HepG2 (cell line): ENCODE results near the gene ZNF425. TPM values are rescaled to one million over a fixed set of nuclear protein-coding genes. Genes with fewer than 3 reads are reported as not detected.
A peak's percentile ranks its signal among the peaks of the same experiment; 100 is the strongest.

Source experiments
- ATAC-seq: fragments of 200-7000 bp; cut with Tn5 transposase; 3 replicates; pipeline ENCODE4 v1.9.1; 2020; ENCODE audit warnings: mild to moderate bottlenecking, moderate library complexity
- BruUV-seq: library from RNA; stranded (reverse); fragments of 400-500 nt; replicated peaks from 2 replicates; lab custom pipeline; 2021; lab: Mats Ljungman, UMichigan
- CTCF ChIA-PET: fragments of 300-600 bp; formaldehyde crosslinking; extraction: SDS; loops from one replicate; lab custom pipeline; 2021; ENCODE audit warnings: low total read pairs, inconsistent platforms, low intra/inter-chr PET ratio; lab: Yijun Ruan, JAX
- POLR2A ChIA-PET: fragments of 350-600 bp; sonication (Branson Sonifier 250); formaldehyde crosslinking; loops from one replicate; lab custom pipeline; 2020; ENCODE audit warnings: antibody characterized with exemption, inconsistent platforms; lab: Yijun Ruan, JAX
- DNase-seq: peaks from one replicate; pipeline ENCODE4 v3.0.0-alpha.2; 2015; ENCODE audit warnings: low spot score
- FAIRE-seq: peaks from 3 replicates; lab custom pipeline; 2011; peaks lifted over from hg19 to GRCh38; lab: Jason Lieb, UNC
- H2AFZ ChIP-seq: one replicate; pipeline ENCODE4 v1.6.1; 2011; ENCODE audit warnings: low read length, inconsistent platforms
- H3K27ac ChIP-seq: fragments of 300-600 bp; 3 replicates; pipeline ENCODE4 v1.8.0; 2011; ENCODE audit warnings: mixed run types, mild to moderate bottlenecking, mixed read lengths, low read length, inconsistent platforms; ENCODE audit not compliant: insufficient read depth; ENCODE audit errors: extremely low read length
- H3K27me3 ChIP-seq, 2 experiments: fragments of 200-600 bp in 1 of 2; 2 replicates in 1 of 2; 3 replicates in 1 of 2; pipeline versions ENCODE4 v1.6.0 to v1.8.0; 2011; ENCODE audit warnings: low read length in 2 of 2, mild to moderate bottlenecking in 2 of 2, moderate library complexity in 2 of 2, inconsistent platforms in 1 of 2; ENCODE audit not compliant: insufficient read depth in 2 of 2, control insufficient read depth in 1 of 2
- H3K36me3 ChIP-seq, 2 experiments: fragments of 200-600 bp in 1 of 2; replicated peaks in 1 of 2; 2 replicates in 1 of 2; 3 replicates in 1 of 2; pipeline versions ENCODE4 v1.5.1 to v1.8.0; 2011; ENCODE audit warnings: low read length in 2 of 2, inconsistent platforms in 1 of 2; ENCODE audit not compliant: insufficient read depth in 2 of 2, control insufficient read depth in 1 of 2
- H3K4me1 ChIP-seq: 2 replicates; pipeline ENCODE4 v1.5.1; 2012; ENCODE audit warnings: low read length, inconsistent platforms; ENCODE audit not compliant: insufficient read depth
- H3K4me2 ChIP-seq: 2 replicates; pipeline ENCODE4 v1.6.0; 2011; ENCODE audit warnings: low read depth, low read length, inconsistent platforms
- H3K4me3 ChIP-seq, 3 experiments: fragments of 200-600 bp in 1 of 3; sonication (generic), shearing (Covaris generic) in 1 of 3; replicated peaks in 1 of 3; 2 replicates each; pipeline ENCODE4 v1.5.1; 2011 to 2016; ENCODE audit warnings: low read length in 3 of 3, inconsistent platforms in 2 of 3, low read depth in 2 of 3, mild to moderate bottlenecking in 2 of 3, control low read depth in 1 of 3, mixed read lengths in 1 of 3; ENCODE audit not compliant: insufficient read depth in 1 of 3
- H3K79me2 ChIP-seq: one replicate; pipeline ENCODE4 v1.6.1; 2011; ENCODE audit warnings: low read length, inconsistent platforms; ENCODE audit not compliant: insufficient read depth
- H3K9ac ChIP-seq: 2 replicates; pipeline ENCODE4 v1.6.0; 2011; ENCODE audit warnings: mild to moderate bottlenecking, low read depth, low read length, inconsistent platforms; ENCODE audit not compliant: insufficient read depth
- H3K9me3 ChIP-seq: 2 replicates; pipeline ENCODE4 v1.5.1; 2012; ENCODE audit warnings: mild to moderate bottlenecking, low read length
- H4K20me1 ChIP-seq: 2 replicates; pipeline ENCODE4 v1.6.0; 2011; ENCODE audit warnings: inconsistent platforms, mild to moderate bottlenecking, low read length, moderate library complexity; ENCODE audit not compliant: insufficient read depth
- AKAP8 ChIP-seq: sonication (generic); formaldehyde crosslinking; IDR thresholded peaks from 2 replicates; pipeline ENCODE4 v1.5.1; 2020; ENCODE audit warnings: mild to moderate bottlenecking, missing genetic modification reagents
- EZH2 ChIP-seq: conservative IDR thresholded peaks from 2 replicates; pipeline ENCODE4 v1.6.1; 2012; ENCODE audit warnings: mild to moderate bottlenecking, low read depth, low read length, moderate library complexity
- HNF1B ChIP-seq: sonication (generic); formaldehyde crosslinking; IDR thresholded peaks from 2 replicates; pipeline ENCODE4 v1.5.1; 2020; ENCODE audit warnings: mild to moderate bottlenecking, moderate library complexity, missing genetic modification reagents
- KDM1A ChIP-seq: IDR thresholded peaks from 2 replicates; pipeline ENCODE4 v1.6.1; 2016; ENCODE audit warnings: missing compliant biosample characterization
- MAFK ChIP-seq, 2 experiments: IDR thresholded peaks in 1 of 2; conservative IDR thresholded peaks in 1 of 2; 2 replicates each; pipeline ENCODE4 v1.6.1; 2011; ENCODE audit warnings: improper control_type of control experiment in 2 of 2, low read length in 2 of 2
- POGZ ChIP-seq: sonication (generic); formaldehyde crosslinking; IDR thresholded peaks from 2 replicates; pipeline ENCODE4 v1.4.0; 2020; ENCODE audit warnings: mild to moderate bottlenecking, missing genetic modification reagents
- RCOR2 ChIP-seq: IDR thresholded peaks from 2 replicates; pipeline ENCODE4 v1.6.1; 2016; ENCODE audit warnings: missing biosample characterization, missing genetic modification reagents
- REL ChIP-seq: sonication (generic); formaldehyde crosslinking; conservative IDR thresholded peaks from 2 replicates; pipeline ENCODE4 v1.8.0; 2022; ENCODE audit warnings: mild to moderate bottlenecking, missing genetic modification reagents, moderate library complexity
- TCF7 ChIP-seq: sonication (generic); IDR thresholded peaks from 2 replicates; pipeline ENCODE4 v1.6.1; 2016; ENCODE audit warnings: antibody characterized with exemption, low read depth
- YEATS4 ChIP-seq: sonication (generic); formaldehyde crosslinking; IDR thresholded peaks from 2 replicates; pipeline ENCODE4 v1.4.0; 2020; ENCODE audit warnings: missing genetic modification reagents, borderline replicate concordance
- ZBTB26 ChIP-seq: IDR thresholded peaks from 2 replicates; pipeline ENCODE4 v1.6.1; 2016; ENCODE audit warnings: missing compliant biosample characterization, missing genetic modification reagents, borderline replicate concordance
- ZNF20 ChIP-seq: sonication (generic); formaldehyde crosslinking; IDR thresholded peaks from 2 replicates; pipeline ENCODE4 v1.4.0; 2020; ENCODE audit warnings: mild to moderate bottlenecking, moderate library complexity, missing genetic modification reagents
- WGBS: methylation state at CpG from one replicate; pipeline ENCODE4 v1.1.6; 2017; ENCODE audit warnings: low lambda C conversion rate; 5-methylcytosine and 5-hydroxymethylcytosine counted together
- in situ Hi-C: cut with HindIII; loops from 2 replicates; pipeline ENCODE4 v1.10.0; 2017; ENCODE audit warnings: low pct_unique_long_range_greater_than_20kb; ENCODE audit not compliant: extremely low pct_ligation_motif_present
- intact Hi-C: fragments of 100-400 bp; cut with micrococcal nuclease; formaldehyde crosslinking; loops from one replicate; pipeline ENCODE4 v1.10.0; 2022; ENCODE audit not compliant: unreplicated experiment
- polyA plus RNA-seq, 8 experiments: library from polyadenylated mRNA; depleted of rRNA in 3 of 8; stranded (reverse) in 7 of 8; unstranded in 1 of 8; fragments of >200 nt; fragmentation: Illumina TruSeq in 4 of 8; extraction: Trizol in 4 of 8; gene quantifications; 2 replicates each; pipeline versions ENCODE4 v1.2.1 to v1.2.3, GENCODE V29; 2011 to 2016; ENCODE audit warnings: low read depth in 4 of 8, missing spikeins in 1 of 8, mixed read lengths in 1 of 8; ENCODE audit not compliant: insufficient read depth in 1 of 8
- total RNA-seq, 5 experiments: library from RNA; depleted of rRNA; stranded (reverse); fragments of >200 nt; fragmentation: Illumina TruSeq; extraction: Trizol; gene quantifications; 2 replicates each; pipeline ENCODE4 v1.2.3, GENCODE V29; 2016; ENCODE audit warnings: low read depth in 1 of 5
- TF ChIP-seq, protein P1 (sequence below): sonication (generic); formaldehyde crosslinking; IDR thresholded peaks from 2 replicates; pipeline ENCODE4 v1.9.0; 2021; ENCODE audit warnings: missing genetic modification reagents, borderline replicate concordance

Gene ZNF425
- total and polyA plus RNA-seq, 2 of the 13 experiments (the other 11 are each of a cell fraction or from before 2014, with no cell fraction given), result 0.51 to 1.1 TPM

DNA sequence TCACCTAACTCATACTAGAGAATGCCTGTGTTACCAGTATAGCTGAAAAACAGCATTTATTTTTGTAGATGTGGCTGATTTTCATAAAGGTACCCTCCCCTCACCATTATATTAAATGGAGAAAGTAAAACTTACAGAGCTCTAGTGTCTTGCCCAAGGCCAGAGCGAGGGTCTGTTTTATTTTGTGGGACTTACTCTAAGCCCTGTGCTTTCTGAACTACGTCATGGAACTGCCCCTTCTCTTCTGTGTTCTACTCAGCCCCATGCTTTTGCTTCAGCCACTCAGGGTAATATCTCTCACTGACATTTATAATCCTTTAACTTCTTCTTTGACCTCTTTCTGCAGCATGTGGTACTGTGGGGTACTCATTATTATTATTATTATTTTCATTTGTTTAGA, 25.3 kb downstream of the ZNF425 start:
- in situ Hi-C loops, result no loop called here
- Histone ChIP-seq H2AFZ (no peak overlapping the region), H3K4me2 (no peak overlapping the region), H3K4me3 (no peak overlapping the region), H3K9ac (no peak overlapping the region), H3K79me2 (no peaks in the 10 kb centered on the region), H3K27me3 (0 out of 5 replicates have a peak, but pooled peaks cover 0 to 5% of the 10 kb centered on the region in 2 experiments), H4K20me1 (no peaks in the 10 kb centered on the region), H3K27ac (no peak overlapping the region), H3K9me3 (no peaks in the 10 kb centered on the region), H3K36me3 (no peaks in the 10 kb centered on the region), H3K4me1 (peaks cover 15% of the 10 kb centered on the region; the same call in 1 of the 2 replicates)
- ATAC-seq (no peak), FAIRE-seq (no peak), DNase-seq (no peak)
- intact Hi-C loops, result no loop called here
- TF ChIP-seq EZH2, result no peak
- CTCF ChIA-PET, result no interaction called here
- POLR2A ChIA-PET, result no interaction called here
- 46% methylated on average over 2 of the region's 2 CpGs for WGBS
- BruUV-seq, result no TSS peak

DNA sequence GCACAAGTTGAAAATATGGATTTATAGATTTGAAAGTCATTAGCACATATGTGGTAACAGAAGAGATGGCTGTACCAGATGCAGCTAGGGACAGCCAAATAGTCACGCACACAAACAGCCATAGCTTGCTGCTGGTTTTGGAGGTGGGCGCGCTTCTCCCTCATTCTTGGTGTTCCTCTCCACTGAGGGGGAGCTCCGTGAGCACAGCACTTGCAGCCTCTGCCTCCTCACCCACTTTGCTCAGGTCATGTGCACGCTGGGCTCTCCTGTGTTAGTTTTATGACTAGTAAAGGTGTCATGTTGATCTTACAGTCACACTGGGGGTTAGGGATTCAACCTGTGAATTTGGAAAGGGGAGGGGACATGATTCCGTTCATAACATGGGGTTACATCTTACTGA, 27.1 kb downstream of the ZNF425 start:
- in situ Hi-C loops, result no loop called here
- Histone ChIP-seq H3K4me1 (peaks cover 15% of the 10 kb centered on the region; the same call in 1 of the 2 replicates), H3K36me3 (no peaks in the 10 kb centered on the region), H4K20me1 (no peaks in the 10 kb centered on the region), H3K27me3 (0 out of 5 replicates have a peak, but pooled peaks cover 0 to 5% of the 10 kb centered on the region in 2 experiments), H3K27ac (no peak overlapping the region), H3K4me2 (peak overlapping the region; percentile 46), H3K9ac (no peak overlapping the region), H3K79me2 (no peaks in the 10 kb centered on the region), H2AFZ (no peak overlapping the region), H3K4me3 (no peak overlapping the region), H3K9me3 (no peaks in the 10 kb centered on the region)
- WGBS, result 40% methylated on average over 6 of the region's 6 CpGs
- DNase-seq (no peak), FAIRE-seq (no peak), ATAC-seq (peak; percentile 49; the same call in 2 of the 3 replicates)
- CTCF ChIA-PET, result no interaction called here
- intact Hi-C loops, result no loop called here
- no TSS peak for BruUV-seq
- POLR2A ChIA-PET, result interaction anchor here (1.5 kb wide), 1 partner anchor 28 kb away, joined by 3 read pairs; no protein-coding TSS in a partner anchor
- TF ChIP-seq, protein P1, sequence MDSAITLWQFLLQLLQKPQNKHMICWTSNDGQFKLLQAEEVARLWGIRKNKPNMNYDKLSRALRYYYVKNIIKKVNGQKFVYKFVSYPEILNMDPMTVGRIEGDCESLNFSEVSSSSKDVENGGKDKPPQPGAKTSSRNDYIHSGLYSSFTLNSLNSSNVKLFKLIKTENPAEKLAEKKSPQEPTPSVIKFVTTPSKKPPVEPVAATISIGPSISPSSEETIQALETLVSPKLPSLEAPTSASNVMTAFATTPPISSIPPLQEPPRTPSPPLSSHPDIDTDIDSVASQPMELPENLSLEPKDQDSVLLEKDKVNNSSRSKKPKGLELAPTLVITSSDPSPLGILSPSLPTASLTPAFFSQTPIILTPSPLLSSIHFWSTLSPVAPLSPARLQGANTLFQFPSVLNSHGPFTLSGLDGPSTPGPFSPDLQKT (CRISPR knock-in tag), result no peak
- TF ChIP-seq AKAP8 (CRISPR knock-in tag), result no peak
- TF ChIP-seq KDM1A (CRISPR knock-in tag), result no peak
- no peak for TF ChIP-seq POGZ (CRISPR knock-in tag)
- TF ChIP-seq TCF7, result no peak
- no peak for TF ChIP-seq ZNF20 (CRISPR knock-in tag)
- no peak for TF ChIP-seq RCOR2 (CRISPR knock-in tag)
- no peak for TF ChIP-seq YEATS4 (CRISPR knock-in tag)
- no peak for TF ChIP-seq ZBTB26 (CRISPR knock-in tag)
- TF ChIP-seq MAFK (conservative IDR thresholded peaks at IDR 0.05 in 1 of 2, IDR thresholded peaks at IDR 0.05 in 1 of 2; ENCODE audit: low read length in 2 of 2), result no peak
- no peak for TF ChIP-seq REL (CRISPR knock-in tag)
- TF ChIP-seq HNF1B, result no peak
